Stimulated activated CD8-positive, alpha-beta memory T cell treated with anti-CD3 and anti-CD28 coated beads, Interleukin-2, amount 100 ng/mL, for 1 hour (primary cell): ENCODE measurements around the gene PYM1.
"Not testable (repeated sequence)": the region's sequence is repeated elsewhere in the genome, so short reads cannot be mapped to it uniquely, and the experiment has no call there.

Experiments
- DNase-seq, 2 donors: peaks; one replicate each; pipeline ENCODE4 v3.0.0-alpha.2; 2020; ENCODE audit warnings: low read depth in 2 of 2

PYM1 gene

GRCh38 chr12:55912908-55913307 is 14.8 kb downstream of the PYM1 start:
- no peak for DNase-seq

DNA sequence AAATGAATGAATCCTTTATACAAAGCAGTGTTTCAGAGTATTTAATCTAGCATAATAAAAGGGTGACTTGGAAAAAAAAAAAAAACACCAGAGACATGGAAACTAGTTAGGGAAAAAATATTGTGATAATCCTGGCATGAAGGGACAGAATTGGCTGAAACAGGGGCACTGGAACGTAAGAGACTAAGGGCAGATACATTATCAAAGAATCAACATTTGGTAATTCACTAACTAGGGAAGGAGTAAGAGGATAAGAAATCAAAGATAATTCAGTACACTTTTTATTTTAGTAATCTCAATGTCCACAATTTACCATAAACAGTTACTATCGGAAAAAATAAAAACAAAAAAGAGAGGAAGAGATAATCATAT is 18.2 kb downstream of the PYM1 start:
- DNase-seq, result no peak

DNA sequence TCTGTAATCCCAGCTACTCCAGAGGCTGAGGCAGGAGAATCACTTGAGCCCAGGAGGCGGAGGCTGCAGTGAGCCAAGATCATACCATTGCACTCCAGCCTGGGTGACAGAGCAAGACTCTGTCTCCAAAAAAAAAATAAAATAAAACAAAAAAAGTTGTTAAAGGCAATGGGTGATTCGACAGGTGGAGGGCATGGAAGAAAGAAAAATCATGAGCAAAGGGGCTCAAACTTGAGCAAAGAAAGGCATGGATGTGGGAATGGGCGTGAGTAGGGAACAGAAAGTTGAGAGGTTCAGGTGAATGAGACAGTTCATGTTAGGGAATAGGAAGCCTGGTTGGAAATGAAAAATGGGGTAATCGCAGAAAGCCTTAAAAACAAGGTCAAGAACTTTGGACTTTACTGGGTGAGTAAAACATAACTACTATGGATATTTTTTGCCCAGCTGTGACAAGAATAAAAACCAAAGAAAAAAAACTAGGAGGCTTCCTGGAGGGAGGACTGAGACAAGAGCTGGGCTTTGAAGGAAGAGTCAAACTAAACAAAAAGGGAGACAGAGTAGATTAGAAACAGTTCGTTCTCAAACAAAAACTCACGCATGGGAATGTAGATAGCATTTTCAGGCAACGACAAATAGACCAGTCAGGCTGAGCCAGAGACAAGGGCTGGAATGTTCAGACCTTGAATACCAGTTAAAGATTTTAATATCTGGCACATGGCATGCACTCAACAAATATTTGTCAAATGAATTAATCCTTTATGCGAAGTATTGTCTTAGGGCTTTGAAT is 18.8 kb downstream of the PYM1 start:
- no peak for DNase-seq

GRCh38 chr12:55906056-55906455 is 21.6 kb downstream of the PYM1 start:
- no peak for DNase-seq

GRCh38 chr12:55901881-55902490 is 25.7 kb downstream of the PYM1 start:
- DNase-seq, result no peak

DNA sequence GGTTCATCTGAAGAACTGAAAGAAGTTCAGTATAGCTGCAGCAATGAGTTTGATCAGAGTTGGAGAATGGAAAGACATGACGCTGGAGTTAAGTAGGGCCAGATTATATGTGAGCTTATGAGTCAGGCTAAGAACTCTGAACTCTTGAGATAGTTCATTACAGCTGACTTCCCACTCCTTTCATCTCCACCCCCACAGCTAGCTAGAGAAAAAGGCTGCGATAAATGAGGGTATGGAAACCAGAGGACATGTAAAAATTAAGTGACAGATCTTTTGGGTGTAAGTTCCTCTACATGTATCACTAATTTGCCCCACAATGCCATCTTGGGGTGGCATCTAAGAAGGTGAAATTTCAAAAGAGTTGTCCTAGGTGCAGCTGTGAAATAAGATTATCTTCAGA is 28.6 kb downstream of the PYM1 start:
- no peak for DNase-seq

DNA sequence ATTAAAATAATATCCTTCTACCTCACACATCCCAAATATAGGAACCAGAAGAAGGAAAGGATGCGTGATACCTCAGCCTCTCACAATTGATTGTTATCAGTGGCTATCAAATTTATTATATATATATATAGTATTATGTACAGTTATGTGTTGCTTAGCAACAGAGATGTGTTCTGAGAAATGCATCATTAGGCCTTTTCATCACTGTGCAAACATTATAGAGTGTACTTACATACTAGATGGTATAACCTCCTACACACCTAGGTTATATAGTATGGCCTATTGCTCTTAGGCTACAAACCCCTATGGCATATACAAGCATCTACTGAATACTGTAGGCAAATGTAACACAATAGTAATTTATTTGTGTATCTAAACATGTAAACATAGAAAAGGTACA is 34.0 kb downstream of the PYM1 start:
- DNase-seq, result no peak

DNA sequence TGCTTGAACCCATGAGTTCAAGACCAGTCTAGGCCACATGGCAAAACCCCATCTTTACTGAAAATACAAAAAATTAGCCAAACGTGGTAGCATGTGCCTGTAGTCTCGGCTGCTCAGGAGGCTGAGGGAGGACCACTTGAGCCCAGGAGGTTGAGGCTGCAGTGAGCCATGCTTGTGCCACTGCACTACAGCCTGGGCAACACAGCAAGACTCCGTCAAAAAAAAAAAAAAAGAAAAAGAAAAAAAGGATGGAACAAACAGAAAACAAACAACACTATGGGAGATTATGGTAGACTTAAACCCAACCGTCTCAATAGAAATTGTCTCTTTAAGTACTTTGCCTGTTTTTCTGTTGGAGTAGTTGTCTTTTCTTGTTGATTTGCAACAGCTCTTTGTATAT is 36.4 kb downstream of the PYM1 start:
- no peak for DNase-seq

- no peak for DNase-seq
These were observed 42.6 kb downstream of the PYM1 start for GRCh38 chr12:55885113-55885512.

DNA sequence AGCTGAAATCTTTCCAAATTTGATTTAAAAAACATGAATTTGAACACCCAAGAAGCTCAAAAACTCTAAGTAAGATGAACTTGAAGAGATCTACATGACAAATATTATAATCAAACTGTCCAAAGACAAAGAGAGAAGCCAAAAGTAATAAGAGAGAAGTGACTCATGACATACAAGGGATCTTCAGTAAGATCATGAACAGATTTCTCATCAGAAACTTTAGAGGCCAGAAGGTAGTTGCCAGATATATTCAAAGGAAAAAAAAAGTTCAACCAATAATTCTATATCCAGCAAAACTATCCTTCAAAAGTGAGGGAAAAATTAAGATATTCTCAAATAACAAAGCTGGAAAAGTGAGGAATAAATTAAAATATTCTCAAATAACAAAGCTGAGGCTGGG is 49.9 kb downstream of the PYM1 start:
- no peak for DNase-seq

GRCh38 chr12:55875704-55876467 is 51.8 kb downstream of the PYM1 start:
- DNase-seq, result no peak

GRCh38 chr12:55874443-55874842 is 53.3 kb downstream of the PYM1 start:
- no peak for DNase-seq

DNA sequence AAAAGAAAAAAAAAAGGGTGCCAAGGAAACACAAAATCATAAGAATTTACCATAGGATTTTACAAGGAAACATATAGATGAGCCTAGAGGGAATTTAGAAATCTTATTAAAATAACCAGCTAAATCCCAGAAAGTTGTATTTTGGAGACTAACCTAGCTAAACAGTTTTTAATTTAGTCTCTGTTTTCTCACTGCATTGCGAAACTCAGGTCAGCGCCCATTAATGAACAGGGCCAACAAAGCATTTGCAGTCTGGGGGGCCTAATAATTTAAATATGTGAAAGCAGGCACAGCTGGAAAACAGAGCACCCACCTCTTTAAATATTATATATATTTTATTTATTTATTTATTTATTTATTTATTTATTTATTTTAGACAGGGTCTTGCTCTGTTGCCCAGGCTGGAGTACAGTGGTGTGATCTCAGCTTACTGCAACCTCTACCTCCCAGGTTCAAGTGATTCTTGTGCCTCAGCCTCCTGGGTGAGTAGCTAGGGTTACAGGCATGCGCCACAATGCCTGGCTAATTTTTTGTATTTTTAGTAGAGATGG is 61.2 kb downstream of the PYM1 start:
- DNase-seq, result not testable (repeated sequence)

DNA sequence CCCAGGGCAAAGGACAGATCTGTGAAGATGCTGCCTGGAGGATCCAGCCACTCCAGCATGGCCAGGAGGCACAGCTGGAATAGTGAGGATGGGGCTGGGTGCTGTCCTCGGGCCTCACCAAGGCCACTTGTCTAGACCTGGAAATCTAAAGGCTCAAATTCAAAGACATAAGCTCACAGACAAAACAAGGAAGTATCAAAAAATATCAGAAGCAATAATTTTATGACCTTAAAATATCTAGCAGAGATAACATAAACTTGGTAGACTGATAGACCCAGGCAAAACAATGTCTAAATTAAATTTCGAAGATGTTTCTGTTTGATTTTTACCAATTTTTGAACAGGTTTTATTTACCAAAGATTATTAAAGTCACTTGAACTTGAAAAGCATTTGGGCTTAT is 62.4 kb downstream of the PYM1 start:
- DNase-seq, result no peak

DNA sequence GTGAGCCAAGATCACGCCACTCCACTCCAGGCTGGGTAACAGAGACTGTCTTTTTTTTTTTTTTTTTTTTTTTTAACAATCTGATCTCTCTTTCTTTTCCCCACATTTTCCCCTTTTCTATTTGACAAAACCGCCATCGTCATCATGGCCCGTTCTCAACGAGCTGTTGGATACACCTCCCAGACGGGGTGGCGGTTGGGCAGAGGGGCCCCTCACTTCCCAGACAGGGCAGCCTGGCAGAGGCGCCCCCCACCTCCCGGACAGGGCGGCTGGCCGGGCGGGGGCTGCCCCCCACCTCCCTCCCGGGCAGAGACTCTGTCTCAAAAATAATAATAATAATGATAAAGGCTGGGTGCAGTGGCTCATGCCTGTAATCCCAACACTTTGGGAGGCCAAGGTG is 64.8 kb downstream of the PYM1 start:
- not testable (repeated sequence) for DNase-seq

DNA sequence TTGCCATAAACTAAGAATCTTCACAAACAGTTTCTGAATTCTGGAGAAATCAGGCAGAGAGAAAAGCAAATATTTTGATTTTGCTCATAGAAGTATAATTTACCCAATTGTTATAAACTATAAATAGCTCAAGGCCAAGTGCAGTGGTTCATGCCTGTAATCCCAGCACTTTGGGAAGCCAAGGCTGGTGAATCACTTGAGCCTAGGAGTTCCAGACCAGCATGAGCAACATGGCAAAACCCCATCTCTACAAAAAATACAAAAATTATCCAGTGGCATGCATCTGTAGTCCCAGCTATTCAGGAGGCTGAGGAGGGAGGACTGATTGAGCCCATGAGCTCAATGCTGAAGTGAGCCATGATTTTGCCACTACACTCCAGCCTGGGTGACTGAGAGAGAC is 65.4 kb downstream of the PYM1 start:
- DNase-seq, result no peak

- no peak for DNase-seq
These were observed 65.8 kb downstream of the PYM1 start for GRCh38 chr12:55861871-55862270.

DNA sequence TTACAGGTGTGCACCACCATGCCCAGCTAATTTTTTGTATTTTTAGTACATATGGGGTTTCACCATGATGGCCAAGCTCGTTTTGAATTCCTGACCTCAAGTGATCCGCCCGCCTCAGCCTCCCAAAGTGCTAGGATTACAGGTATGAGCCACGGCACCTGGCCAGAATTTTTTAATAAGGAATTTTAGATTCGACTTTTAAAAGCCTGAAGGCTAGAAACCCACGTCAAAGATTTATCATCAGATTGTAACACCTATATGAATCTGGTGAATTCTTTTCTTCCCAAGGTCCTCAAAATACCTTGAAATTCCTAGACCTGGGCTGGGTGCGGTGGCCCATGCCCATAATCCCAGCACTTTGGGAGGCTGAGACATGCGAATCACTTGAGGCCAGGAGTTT is 66.3 kb downstream of the PYM1 start:
- DNase-seq, result no peak

GRCh38 chr12:55852740-55853139 is 75.0 kb downstream of the PYM1 start:
- DNase-seq, result no peak
